ENCODE measurements around the gene PTPRT. TPM values are rescaled to one million over a fixed set of nuclear protein-coding genes. Genes with fewer than 3 reads are reported as not detected.

The PTPRT gene
- polyA plus RNA-seq, 1 experiment, result not detected

GRCh38 chr20:43193443-43193842 is 3.7 kb upstream of the PTPRT start:
- Histone ChIP-seq H3K4me3 (ENCODE audit: low read depth, low read length) (no peak overlapping the region), H3K27me3 (ENCODE audit: control insufficient read depth, insufficient read depth, low read length) (peaks cover 10% of the 10 kb centered on the region), H3K36me3 (ENCODE audit: control insufficient read depth, insufficient read depth, low read length) (no peaks in the 10 kb centered on the region)
- no peak for TF ChIP-seq CTCF (IDR thresholded peaks at IDR 0.05; ENCODE audit: insufficient read depth, low read depth, low read length)
- POLR2A ChIA-PET, result no interaction called here
- DNase-seq (ENCODE audit: low read depth), result no peak
- CTCF ChIA-PET, result no interaction called here

GRCh38 chr20:43191946-43192863 is 2.5 kb upstream of the PTPRT start:
- TF ChIP-seq CTCF (IDR thresholded peaks at IDR 0.05; ENCODE audit: insufficient read depth, low read depth, low read length), result peak; percentile 48
- ChIA-PET CTCF (interaction anchor here (0.7 to 1.9 kb wide), 2 partner anchors 216 to 217 kb away, joined by 3 to 5 read pairs; no protein-coding TSS in a partner anchor), POLR2A (no interaction called here)
- H3K4me3 ChIP-seq (ENCODE audit: low read depth, low read length), result no peak overlapping the region
- no peak for DNase-seq (ENCODE audit: low read depth)
- H3K36me3 ChIP-seq (ENCODE audit: control insufficient read depth, insufficient read depth, low read length), result no peaks in the 10 kb centered on the region
- peaks cover 15% of the 10 kb centered on the region for H3K27me3 ChIP-seq (ENCODE audit: control insufficient read depth, insufficient read depth, low read length)

- TF ChIP-seq CTCF (IDR thresholded peaks at IDR 0.05; ENCODE audit: insufficient read depth, low read depth, low read length), result no peak
- POLR2A ChIA-PET, result no interaction called here
- CTCF ChIA-PET, result interaction anchor here (1.6 to 1.9 kb wide), 2 partner anchors 10 to 218 kb away, joined by 5 to 6 read pairs; no protein-coding TSS in a partner anchor
- DNase-seq (ENCODE audit: low read depth), result no peak
- H3K4me3 ChIP-seq (ENCODE audit: low read depth, low read length), result no peak overlapping the region
- H3K27me3 ChIP-seq (ENCODE audit: control insufficient read depth, insufficient read depth, low read length), result peaks cover 15% of the 10 kb centered on the region
- H3K36me3 ChIP-seq (ENCODE audit: control insufficient read depth, insufficient read depth, low read length), result no peaks in the 10 kb centered on the region
These were observed 1.4 kb upstream of the PTPRT start for GRCh38 chr20:43191143-43191542.

- Histone ChIP-seq H3K27me3 (ENCODE audit: control insufficient read depth, insufficient read depth, low read length) (peaks cover 15% of the 10 kb centered on the region), H3K4me3 (ENCODE audit: low read depth, low read length) (no peak overlapping the region), H3K36me3 (ENCODE audit: control insufficient read depth, insufficient read depth, low read length) (no peaks in the 10 kb centered on the region)
- ChIA-PET POLR2A (no interaction called here), CTCF (interaction anchor here (1.6 kb wide), 1 partner anchor 11 kb away, joined by 6 read pairs; no protein-coding TSS in a partner anchor)
- no peak for TF ChIP-seq CTCF (IDR thresholded peaks at IDR 0.05; ENCODE audit: insufficient read depth, low read depth, low read length)
- DNase-seq (ENCODE audit: low read depth), result no peak
These were observed 737 bp upstream of the PTPRT start for GRCh38 chr20:43190332-43190953.

- DNase-seq (ENCODE audit: low read depth), result no peak
- ChIA-PET CTCF (interaction anchor here (0.9 to 2.1 kb wide), 2 partner anchors 11 to 220 kb away, joined by 3 to 16 read pairs; no protein-coding TSS in a partner anchor), POLR2A (no interaction called here)
- H3K27me3 ChIP-seq (ENCODE audit: control insufficient read depth, insufficient read depth, low read length), result peaks cover 15% of the 10 kb centered on the region
- no peaks in the 10 kb centered on the region for H3K36me3 ChIP-seq (ENCODE audit: control insufficient read depth, insufficient read depth, low read length)
- no peak for TF ChIP-seq CTCF (IDR thresholded peaks at IDR 0.05; ENCODE audit: insufficient read depth, low read depth, low read length)
- no peak overlapping the region for H3K4me3 ChIP-seq (ENCODE audit: low read depth, low read length)
These were observed 699 bp downstream of the PTPRT start for GRCh38 chr20:43188861-43189553.

Data from BJ (cell line).